GM19239 (cell line): ENCODE data around the gene DAPK1.
A peak's percentile ranks its signal among the peaks of the same experiment; 100 is the strongest.

ENCODE experiments used
- DNase-seq: peaks from one replicate; pipeline ENCODE4 v3.0.0; 2011; ENCODE audit warnings: low spot score; ENCODE audit not compliant: insufficient read length
- FAIRE-seq: peaks from 2 replicates; lab custom pipeline; 2011; peaks lifted over from hg19 to GRCh38; lab: Jason Lieb, UNC

Gene DAPK1

GRCh38 chr9:87562062-87562461 lies 64.4 kb downstream of the DAPK1 start:
- no peak for FAIRE-seq
- DNase-seq: no peak

- no peak for FAIRE-seq
- no peak for DNase-seq
These were observed 65.0 kb downstream of the DAPK1 start for GRCh38 chr9:87562530-87563170.

GRCh38 chr9:87564111-87564510 lies 66.4 kb downstream of the DAPK1 start:
- no peak for FAIRE-seq
- no peak for DNase-seq

- DNase-seq (no peak), FAIRE-seq (no peak)
These were observed 67.1 kb downstream of the DAPK1 start for GRCh38 chr9:87564791-87565241.

- FAIRE-seq (no peak), DNase-seq (no peak)
These were observed 69.3 kb downstream of the DAPK1 start for GRCh38 chr9:87567001-87567400.

GRCh38 chr9:87567571-87567970 lies 69.9 kb downstream of the DAPK1 start:
- FAIRE-seq: no peak
- DNase-seq: no peak

- no peak for DNase-seq
- FAIRE-seq: no peak
These were observed 70.3 kb downstream of the DAPK1 start for GRCh38 chr9:87567983-87568382.

- DNase-seq (no peak), FAIRE-seq (no peak)
These were observed 70.7 kb downstream of the DAPK1 start for GRCh38 chr9:87568401-87568800.

- FAIRE-seq (no peak), DNase-seq (no peak)
These were observed 71.4 kb downstream of the DAPK1 start for GRCh38 chr9:87569008-87569509.

GRCh38 chr9:87569518-87569917 lies 71.9 kb downstream of the DAPK1 start:
- FAIRE-seq: peak; percentile 71
- no peak for DNase-seq

GRCh38 chr9:87570000-87570908 lies 72.6 kb downstream of the DAPK1 start:
- DNase-seq (no peak), FAIRE-seq (peak; percentile 49)

GRCh38 chr9:87572719-87573118 lies 75.1 kb downstream of the DAPK1 start:
- DNase-seq: no peak
- FAIRE-seq: no peak

- no peak for FAIRE-seq
- no peak for DNase-seq
These were observed 76.2 kb downstream of the DAPK1 start for GRCh38 chr9:87573841-87574342.

GRCh38 chr9:87577746-87578145 lies 80.1 kb downstream of the DAPK1 start:
- DNase-seq: no peak
- no peak for FAIRE-seq

GRCh38 chr9:87578625-87579024 lies 81.0 kb downstream of the DAPK1 start:
- DNase-seq: no peak

GRCh38 chr9:87579781-87580541 lies 82.3 kb downstream of the DAPK1 start:
- no peak for FAIRE-seq

More at GRCh38 chr9:87578625-87579024, 81.0 kb downstream of the DAPK1 start:
- FAIRE-seq: no peak

GRCh38 chr9:87580941-87581438 lies 83.3 kb downstream of the DAPK1 start:
- DNase-seq: no peak
- FAIRE-seq: no peak

More at GRCh38 chr9:87579781-87580541, 82.3 kb downstream of the DAPK1 start:
- no peak for DNase-seq

- DNase-seq (no peak), FAIRE-seq (no peak)
These were observed 83.8 kb downstream of the DAPK1 start for GRCh38 chr9:87581513-87581912.

GRCh38 chr9:87581949-87582637 lies 84.4 kb downstream of the DAPK1 start:
- DNase-seq (no peak), FAIRE-seq (no peak)
